Stimulated activated CD4-positive, alpha-beta T cell treated with anti-CD3 and anti-CD28 coated beads, TNF-alpha, amount 100 ng/mL, for 1 hour (primary cell): Measurements from ENCODE around the gene RESP18.

ENCODE experiments used
- DNase-seq, 3 donors: peaks; one replicate each; pipeline ENCODE4 v3.0.0-alpha.2; 2020; ENCODE audit warnings: low read depth in 3 of 3, low spot score in 1 of 3

Gene RESP18

GRCh38 chr2:219278655-219279150 lies 53.8 kb downstream of the RESP18 start:
- DNase-seq = no peak

GRCh38 chr2:219277703-219278654 lies 54.6 kb downstream of the RESP18 start:
- peak; percentile 29 to 70 (median 58) for DNase-seq
